Astrocyte (in vitro differentiated cells and primary cell): ENCODE data around the gene MAST1. TPM values are rescaled to one million over a fixed set of nuclear protein-coding genes. Genes with fewer than 3 reads are reported as not detected.
"Not testable (repeated sequence)": the region's sequence is repeated elsewhere in the genome, so short reads cannot be mapped to it uniquely, and the experiment has no call there.

Experiments used
- DNase-seq: peaks from one replicate; pipeline ENCODE4 v3.0.0-alpha.2; 2010; ENCODE audit warnings: low read depth
- FAIRE-seq: peaks from 2 replicates; lab custom pipeline; 2011; peaks lifted over from hg19 to GRCh38; lab: Jason Lieb, UNC
- H2AFZ ChIP-seq: 2 replicates; pipeline ENCODE4 v1.6.0; 2012; ENCODE audit warnings: low read depth, low read length, inconsistent platforms
- H3K27ac ChIP-seq: 2 replicates; pipeline ENCODE4 v1.5.1; 2011; ENCODE audit warnings: low read depth, low read length, inconsistent platforms
- H3K27me3 ChIP-seq: 2 replicates; pipeline ENCODE4 v1.6.0; 2011; ENCODE audit warnings: low read length, inconsistent platforms; ENCODE audit not compliant: insufficient read depth
- H3K36me3 ChIP-seq: 2 replicates; pipeline ENCODE4 v1.5.1; 2011; ENCODE audit warnings: low read length, inconsistent platforms; ENCODE audit not compliant: insufficient read depth
- H3K4me1 ChIP-seq: 2 replicates; pipeline ENCODE4 v1.5.1; 2011; ENCODE audit warnings: low read length, inconsistent platforms; ENCODE audit not compliant: insufficient read depth
- H3K4me2 ChIP-seq: 2 replicates; pipeline ENCODE4 v1.6.0; 2012; ENCODE audit warnings: low read length, inconsistent platforms
- H3K4me3 ChIP-seq: 2 replicates; pipeline ENCODE4 v1.5.1; 2011; ENCODE audit warnings: low read depth, mild to moderate bottlenecking, low read length, inconsistent platforms; ENCODE audit not compliant: insufficient read depth
- H3K79me2 ChIP-seq: 2 replicates; pipeline ENCODE4 v1.6.0; 2012; ENCODE audit warnings: mild to moderate bottlenecking, low read length, inconsistent platforms; ENCODE audit not compliant: insufficient read depth
- H3K9ac ChIP-seq: 2 replicates; pipeline ENCODE4 v1.6.0; 2012; ENCODE audit warnings: mild to moderate bottlenecking, low read length, inconsistent platforms
- H3K9me3 ChIP-seq: 2 replicates; pipeline ENCODE4 v1.5.1; 2012; ENCODE audit warnings: low read depth, mild to moderate bottlenecking, low read length, inconsistent platforms; ENCODE audit not compliant: insufficient read depth
- H4K20me1 ChIP-seq: 2 replicates; pipeline ENCODE4 v1.6.0; 2012; ENCODE audit warnings: low read length, inconsistent platforms; ENCODE audit not compliant: insufficient read depth
- H3K27ac Mint-ChIP-seq: one replicate; pipeline ENCODE4 v1.8.0; 2021; ENCODE audit warnings: mild to moderate bottlenecking, mixed read lengths; ENCODE audit not compliant: unreplicated experiment
- H3K27me3 Mint-ChIP-seq: one replicate; pipeline ENCODE4 v1.8.0; 2021; ENCODE audit warnings: low read depth, mixed read lengths; ENCODE audit not compliant: unreplicated experiment
- H3K36me3 Mint-ChIP-seq: one replicate; pipeline ENCODE4 v1.8.0; 2021; ENCODE audit warnings: low read depth, mixed read lengths; ENCODE audit not compliant: unreplicated experiment
- H3K4me1 Mint-ChIP-seq: one replicate; pipeline ENCODE4 v1.8.0; 2021; ENCODE audit warnings: low read depth, mixed read lengths; ENCODE audit not compliant: unreplicated experiment
- H3K4me3 Mint-ChIP-seq: one replicate; pipeline ENCODE4 v1.8.0; 2021; ENCODE audit warnings: mild to moderate bottlenecking, moderate library complexity, mixed read lengths; ENCODE audit not compliant: unreplicated experiment
- H3K9me3 Mint-ChIP-seq: one replicate; pipeline ENCODE4 v1.8.0; 2021; ENCODE audit warnings: mild to moderate bottlenecking, mixed read lengths; ENCODE audit not compliant: unreplicated experiment
- CTCF ChIP-seq: IDR thresholded peaks from 2 replicates; pipeline ENCODE4 v1.5.1; 2011; ENCODE audit warnings: low read depth, mild to moderate bottlenecking, inconsistent platforms, low read length, moderate library complexity; ENCODE audit not compliant: insufficient read depth
- EZH2 ChIP-seq: IDR thresholded peaks from 2 replicates; pipeline ENCODE4 v1.6.1; 2012; ENCODE audit warnings: mild to moderate bottlenecking, low read length, inconsistent platforms; ENCODE audit not compliant: insufficient read depth
- total RNA-seq: library from RNA; stranded (reverse); gene quantifications from 2 replicates; pipeline ENCODE4 v1.2.1, GENCODE V29; 2021

MAST1 gene
- total RNA-seq, 1 donor from 2014 or later, result 5.4 TPM

- no peaks in the 10 kb centered on the region for H3K36me3 ChIP-seq
- no peak for FAIRE-seq
- H3K9me3 Mint-ChIP-seq, result no peaks in the 10 kb centered on the region
Observed at GRCh38 chr19:12912571-12912970, 74.3 kb downstream of the MAST1 start.

GRCh38 chr19:12913011-12913561, 74.8 kb downstream of the MAST1 start:
- H3K9me3 ChIP-seq, result no peaks in the 10 kb centered on the region
- H3K79me2 ChIP-seq, result no peaks in the 10 kb centered on the region
- no peak for TF ChIP-seq CTCF
- TF ChIP-seq EZH2, result no peak
- Mint-ChIP-seq H3K9me3 (no peaks in the 10 kb centered on the region), H3K27ac (no peak overlapping the region), H3K4me3 (peak overlapping the region; percentile 51), H3K4me1 (peaks cover 10% of the 10 kb centered on the region), H3K36me3 (no peaks in the 10 kb centered on the region), H3K27me3 (peaks cover 4% of the 10 kb centered on the region)
- H4K20me1 ChIP-seq, result no peaks in the 10 kb centered on the region
- no peaks in the 10 kb centered on the region for H3K27me3 ChIP-seq
- no peak for FAIRE-seq
- H3K4me2 ChIP-seq, result peak overlapping the region; percentile 50
- no peak overlapping the region for H3K27ac ChIP-seq
- no peak overlapping the region for H3K4me3 ChIP-seq
- DNase-seq, result peak; percentile 36
- H3K36me3 ChIP-seq, result no peaks in the 10 kb centered on the region
- peaks cover 7% of the 10 kb centered on the region for H3K4me1 ChIP-seq
- peak overlapping the region; percentile 48 for H2AFZ ChIP-seq
- no peak overlapping the region for H3K9ac ChIP-seq

More at GRCh38 chr19:12912571-12912970, 74.3 kb downstream of the MAST1 start:
- DNase-seq, result no peak
- TF ChIP-seq EZH2 (no peak), CTCF (no peak)
- Mint-ChIP-seq H3K27ac (no peak overlapping the region), H3K4me1 (peaks cover 10% of the 10 kb centered on the region), H3K36me3 (no peaks in the 10 kb centered on the region), H3K27me3 (peaks cover 4% of the 10 kb centered on the region), H3K4me3 (peak overlapping the region; percentile 54)
- Histone ChIP-seq H3K9ac (no peak overlapping the region), H3K9me3 (no peaks in the 10 kb centered on the region), H2AFZ (no peak overlapping the region), H3K27ac (no peak overlapping the region), H3K79me2 (no peaks in the 10 kb centered on the region), H3K4me3 (no peak overlapping the region), H4K20me1 (no peaks in the 10 kb centered on the region), H3K27me3 (no peaks in the 10 kb centered on the region), H3K4me2 (peak overlapping the region; percentile 50), H3K4me1 (peaks cover 7% of the 10 kb centered on the region)

GRCh38 chr19:12913851-12914690, 75.8 kb downstream of the MAST1 start:
- no peaks in the 10 kb centered on the region for H3K9me3 Mint-ChIP-seq
- H3K36me3 Mint-ChIP-seq, result no peaks in the 10 kb centered on the region
- Histone ChIP-seq H3K27me3 (no peaks in the 10 kb centered on the region), H3K4me3 (no peak overlapping the region), H3K4me2 (no peak overlapping the region), H2AFZ (no peak overlapping the region), H3K27ac (no peak overlapping the region), H3K79me2 (no peaks in the 10 kb centered on the region), H3K9ac (no peak overlapping the region), H3K36me3 (no peaks in the 10 kb centered on the region), H3K4me1 (peaks cover 9% of the 10 kb centered on the region), H4K20me1 (no peaks in the 10 kb centered on the region), H3K9me3 (no peaks in the 10 kb centered on the region)
- no peak for FAIRE-seq
- peak; percentile 26 for DNase-seq
- peaks cover 4% of the 10 kb centered on the region for H3K27me3 Mint-ChIP-seq
- H3K27ac Mint-ChIP-seq, result no peak overlapping the region
- H3K4me1 Mint-ChIP-seq, result peaks cover 7% of the 10 kb centered on the region
- no peak overlapping the region for H3K4me3 Mint-ChIP-seq
- no peak for TF ChIP-seq EZH2
- TF ChIP-seq CTCF, result no peak

- H3K9me3 ChIP-seq, H2AFZ ChIP-seq, FAIRE-seq, H3K27me3 Mint-ChIP-seq, H3K9me3 Mint-ChIP-seq, H3K79me2 ChIP-seq, H3K27ac Mint-ChIP-seq, H3K27me3 ChIP-seq, H3K36me3 Mint-ChIP-seq, H3K27ac ChIP-seq, H3K36me3 ChIP-seq, H3K4me1 ChIP-seq, H3K4me3 ChIP-seq, H3K4me1 Mint-ChIP-seq, H3K4me3 Mint-ChIP-seq, DNase-seq, H3K9ac ChIP-seq, H3K4me2 ChIP-seq, H4K20me1 ChIP-seq: not testable (repeated sequence)
Observed at GRCh38 chr19:12915860-12916259, 77.5 kb downstream of the MAST1 start.
